KMS-11 (cell line): Measurements from ENCODE around the gene HYPK.

Source experiments
- H2AFZ ChIP-seq: fragments of 200-600 bp; sonication (generic); 2 replicates; pipeline ENCODE4 v1.6.1; 2016; ENCODE audit warnings: antibody characterized with exemption, mixed run types, low read depth
- H3K27ac ChIP-seq: fragments of 200-600 bp; sonication (generic); 2 replicates; pipeline ENCODE4 v1.6.1; 2016; ENCODE audit warnings: mild to moderate bottlenecking, mixed run types
- H3K27me3 ChIP-seq: fragments of 200-600 bp; sonication (generic); 2 replicates; pipeline ENCODE4 v1.6.1; 2017; ENCODE audit warnings: mild to moderate bottlenecking, low read depth, mixed run types, moderate library complexity; ENCODE audit not compliant: insufficient read depth
- H3K36me3 ChIP-seq: fragments of 200-600 bp; sonication (generic); 2 replicates; pipeline ENCODE4 v1.6.1; 2017; ENCODE audit warnings: mild to moderate bottlenecking, mixed run types; ENCODE audit not compliant: insufficient read depth
- H3K4me1 ChIP-seq: fragments of 200-600 bp; sonication (generic); 2 replicates; pipeline ENCODE4 v1.6.1; 2016; ENCODE audit warnings: mild to moderate bottlenecking, low read depth, mixed run types; ENCODE audit not compliant: poor library complexity, severe bottlenecking
- H3K4me2 ChIP-seq: fragments of 200-600 bp; sonication (generic); 2 replicates; pipeline ENCODE4 v1.7.0; 2016; ENCODE audit warnings: mild to moderate bottlenecking, mixed run types
- H3K4me3 ChIP-seq: fragments of 200-600 bp; sonication (generic); IDR thresholded peaks from 2 replicates; pipeline ENCODE4 v1.6.1; 2017; ENCODE audit warnings: low read depth, low read length, mixed read lengths; ENCODE audit not compliant: insufficient read depth
- H3K79me2 ChIP-seq: fragments of 200-600 bp; sonication (generic); 2 replicates; pipeline ENCODE4 v1.6.1; 2016; ENCODE audit warnings: low read depth, mixed run types; ENCODE audit not compliant: insufficient read depth
- H3K9ac ChIP-seq: fragments of 200-600 bp; sonication (generic); 2 replicates; pipeline ENCODE4 v1.6.1; 2016; ENCODE audit warnings: mild to moderate bottlenecking, mixed run types
- H4K20me1 ChIP-seq: fragments of 200-600 bp; sonication (generic); 2 replicates; pipeline ENCODE4 v1.6.1; 2016; ENCODE audit warnings: mild to moderate bottlenecking, mixed run types; ENCODE audit not compliant: insufficient read depth
- TF ChIP-seq, protein P1 (sequence below): fragments of 200-600 bp; sonication (generic); conservative IDR thresholded peaks from 2 replicates; pipeline ENCODE4 v1.6.1; 2017; ENCODE audit warnings: low read depth, mild to moderate bottlenecking, antibody characterized with exemption, low read length, moderate library complexity, mixed read lengths

The HYPK gene, protein sequence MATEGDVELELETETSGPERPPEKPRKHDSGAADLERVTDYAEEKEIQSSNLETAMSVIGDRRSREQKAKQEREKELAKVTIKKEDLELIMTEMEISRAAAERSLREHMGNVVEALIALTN

DNA sequence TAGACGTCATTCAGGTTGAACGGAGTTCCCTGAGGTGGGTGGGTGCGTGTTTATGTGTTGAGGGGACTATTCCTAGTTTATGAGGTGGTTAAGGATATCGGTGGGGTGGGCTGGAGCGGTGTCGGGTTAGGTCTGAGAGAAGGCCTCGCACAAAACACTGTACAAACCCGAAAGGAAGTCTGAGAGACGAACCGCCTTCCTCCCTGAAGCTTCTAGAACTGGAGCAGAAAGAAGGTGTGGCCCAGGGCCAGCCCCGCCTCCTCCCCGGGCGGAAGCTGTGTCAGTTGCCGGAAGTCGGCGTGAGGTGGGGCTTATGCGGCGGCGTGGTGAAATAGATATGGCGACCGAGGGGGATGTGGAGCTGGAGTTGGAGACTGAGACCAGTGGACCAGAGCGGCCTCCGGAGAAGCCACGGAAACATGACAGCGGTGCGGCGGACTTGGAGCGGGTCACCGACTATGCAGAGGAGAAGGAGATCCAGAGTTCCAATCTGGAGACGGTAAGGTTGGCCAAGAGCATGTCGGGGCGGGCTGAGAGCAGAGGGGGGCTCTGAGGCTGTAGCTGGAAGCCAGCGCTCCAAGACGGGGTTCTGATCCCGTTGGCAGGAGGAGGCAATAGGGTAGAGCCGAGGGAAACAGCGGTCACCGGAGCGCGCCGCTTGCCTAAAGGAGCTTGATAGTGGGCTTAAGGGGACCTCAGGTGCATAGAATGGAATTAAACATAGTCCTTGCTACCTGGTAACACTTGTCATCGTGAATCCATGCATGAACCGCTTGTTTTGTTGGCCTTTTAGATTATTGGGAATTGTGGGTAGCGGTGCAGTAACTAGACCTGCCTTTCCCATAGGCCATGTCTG is at the start of gene HYPK:
HYPK (plus strand) TSS at position 314 of the 856 bp plus-strand sequence; CDS start at position 338, 24 bp downstream.
- H4K20me1 ChIP-seq: no peaks in the 10 kb centered on the region
- H3K4me1 ChIP-seq: peaks cover 6% of the 10 kb centered on the region

DNA sequence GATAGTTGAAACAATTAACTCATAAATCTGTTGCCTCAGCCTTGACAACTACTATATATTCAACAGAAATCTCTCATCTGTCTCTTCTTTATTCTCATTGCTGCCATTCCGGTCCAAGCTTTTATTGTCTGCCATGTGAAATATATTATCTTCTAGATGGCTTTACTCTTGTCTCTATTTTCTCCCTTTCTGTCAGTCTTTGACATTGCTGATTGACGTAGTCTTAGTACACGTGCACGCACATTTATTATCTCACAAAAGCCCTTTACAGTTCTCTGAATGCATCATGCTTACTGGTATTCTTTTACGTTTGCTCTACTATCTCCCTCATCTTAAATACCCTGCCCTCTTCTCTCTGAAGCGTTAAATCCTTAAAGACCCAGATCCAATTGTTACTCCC is 48.5 kb upstream of the HYPK start:
- Histone ChIP-seq H3K4me1 (peaks cover 33% of the 10 kb centered on the region), H4K20me1 (peaks cover 43% of the 10 kb centered on the region), H3K27ac (no peak overlapping the region), H3K4me3 (no peak overlapping the region), H3K27me3 (no peaks in the 10 kb centered on the region), H2AFZ (no peak overlapping the region), H3K36me3 (peaks cover 28% of the 10 kb centered on the region; the same call in 1 of the 2 replicates), H3K79me2 (peaks cover 93% of the 10 kb centered on the region), H3K4me2 (no peak overlapping the region), H3K9ac (no peak overlapping the region)
- TF ChIP-seq, protein P1, sequence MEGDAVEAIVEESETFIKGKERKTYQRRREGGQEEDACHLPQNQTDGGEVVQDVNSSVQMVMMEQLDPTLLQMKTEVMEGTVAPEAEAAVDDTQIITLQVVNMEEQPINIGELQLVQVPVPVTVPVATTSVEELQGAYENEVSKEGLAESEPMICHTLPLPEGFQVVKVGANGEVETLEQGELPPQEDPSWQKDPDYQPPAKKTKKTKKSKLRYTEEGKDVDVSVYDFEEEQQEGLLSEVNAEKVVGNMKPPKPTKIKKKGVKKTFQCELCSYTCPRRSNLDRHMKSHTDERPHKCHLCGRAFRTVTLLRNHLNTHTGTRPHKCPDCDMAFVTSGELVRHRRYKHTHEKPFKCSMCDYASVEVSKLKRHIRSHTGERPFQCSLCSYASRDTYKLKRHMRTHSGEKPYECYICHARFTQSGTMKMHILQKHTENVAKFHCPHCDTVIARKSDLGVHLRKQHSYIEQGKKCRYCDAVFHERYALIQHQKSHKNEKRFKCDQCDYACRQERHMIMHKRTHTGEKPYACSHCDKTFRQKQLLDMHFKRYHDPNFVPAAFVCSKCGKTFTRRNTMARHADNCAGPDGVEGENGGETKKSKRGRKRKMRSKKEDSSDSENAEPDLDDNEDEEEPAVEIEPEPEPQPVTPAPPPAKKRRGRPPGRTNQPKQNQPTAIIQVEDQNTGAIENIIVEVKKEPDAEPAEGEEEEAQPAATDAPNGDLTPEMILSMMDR: no peak

More for the DNA sequence above, at the start of gene HYPK:
- TF ChIP-seq, protein P1: no peak
- no peaks in the 10 kb centered on the region for H3K27me3 ChIP-seq
- H3K36me3 ChIP-seq: no peaks in the 10 kb centered on the region; the same call in 1 of the 2 replicates
- peak within 1 kb of the TSS; percentile 88 for H3K4me2 ChIP-seq
- H3K4me3 ChIP-seq: no peak within 1 kb of the TSS
- peak within 1 kb of the TSS; percentile 55; the same call in 1 of the 2 replicates for H3K9ac ChIP-seq
- peaks cover 13% of the 10 kb centered on the region; the same call in 1 of the 2 replicates for H3K79me2 ChIP-seq
- no peak within 1 kb of the TSS for H3K27ac ChIP-seq
- peak within 1 kb of the TSS; percentile 63 for H2AFZ ChIP-seq

DNA sequence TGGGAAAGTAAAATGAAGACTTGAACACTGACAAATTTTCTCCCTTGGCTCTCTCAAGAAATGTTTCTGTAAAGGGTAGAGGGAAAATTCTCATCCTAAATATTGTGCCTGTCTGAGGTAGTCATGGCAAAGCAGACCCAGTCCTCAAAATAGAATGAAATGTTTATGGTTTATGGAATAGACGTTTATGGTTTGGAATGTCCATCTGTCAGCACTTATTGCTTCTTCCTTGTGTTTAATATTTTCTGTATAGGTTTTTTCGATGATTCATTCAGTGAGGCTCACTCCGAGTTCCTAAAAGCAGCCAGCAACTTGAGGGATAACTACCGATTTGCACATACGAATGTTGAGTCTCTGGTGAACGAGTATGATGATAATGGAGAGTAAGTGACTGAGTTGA is 37.6 kb upstream of the HYPK start:
- peaks cover 2% of the 10 kb centered on the region; the same call in 1 of the 2 replicates for H3K79me2 ChIP-seq
- H3K27ac ChIP-seq: no peak overlapping the region
- no peak overlapping the region for H2AFZ ChIP-seq
- H3K4me3 ChIP-seq: no peak overlapping the region
- TF ChIP-seq, protein P1: no peak
- no peaks in the 10 kb centered on the region for H4K20me1 ChIP-seq
- no peak overlapping the region for H3K4me2 ChIP-seq
- peaks cover 14% of the 10 kb centered on the region; the same call in 1 of the 2 replicates for H3K36me3 ChIP-seq
- H3K4me1 ChIP-seq: no peaks in the 10 kb centered on the region
- H3K9ac ChIP-seq: no peak overlapping the region
- no peaks in the 10 kb centered on the region for H3K27me3 ChIP-seq

DNA sequence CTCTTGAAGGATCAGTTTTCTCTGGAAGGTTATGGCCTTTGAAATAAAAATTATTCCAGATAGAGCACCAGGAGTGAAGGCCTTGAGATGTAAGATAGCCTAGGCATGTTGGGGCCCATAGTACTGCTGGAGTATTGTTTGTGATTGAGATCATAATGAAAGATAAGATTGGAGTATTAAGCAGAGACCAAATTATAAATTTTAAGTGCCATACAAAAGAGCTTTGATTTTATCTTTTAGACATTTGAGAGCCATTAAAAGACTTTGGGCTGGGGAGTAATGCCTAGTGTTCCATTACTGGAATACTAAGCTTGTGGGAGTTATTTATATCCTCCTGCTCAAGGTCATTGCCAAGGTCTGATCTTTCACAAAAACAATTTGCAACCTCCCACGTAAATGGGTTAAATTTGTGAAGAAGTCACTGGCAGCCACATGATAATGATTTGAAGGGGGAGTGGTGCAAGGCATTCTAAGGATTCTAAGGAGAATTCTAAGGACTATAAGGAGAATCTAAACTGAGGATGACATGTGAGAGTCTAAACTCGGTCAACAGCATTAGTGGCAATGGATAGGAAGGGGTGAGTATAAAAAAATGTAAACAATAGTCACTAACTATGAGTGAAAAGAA is 36.5 kb upstream of the HYPK start:
- H2AFZ ChIP-seq: no peak overlapping the region
- no peaks in the 10 kb centered on the region for H3K4me1 ChIP-seq
- H3K36me3 ChIP-seq: peaks cover 14% of the 10 kb centered on the region; the same call in 1 of the 2 replicates
- no peak overlapping the region for H3K9ac ChIP-seq
- no peaks in the 10 kb centered on the region for H4K20me1 ChIP-seq
- H3K79me2 ChIP-seq: no peaks in the 10 kb centered on the region
- no peak overlapping the region for H3K4me2 ChIP-seq
- no peak overlapping the region for H3K4me3 ChIP-seq
- TF ChIP-seq, protein P1: no peak
- no peak overlapping the region for H3K27ac ChIP-seq
- no peaks in the 10 kb centered on the region for H3K27me3 ChIP-seq
